ENCODE measurements around the gene GABRA6.

GABRA6 gene

DNA sequence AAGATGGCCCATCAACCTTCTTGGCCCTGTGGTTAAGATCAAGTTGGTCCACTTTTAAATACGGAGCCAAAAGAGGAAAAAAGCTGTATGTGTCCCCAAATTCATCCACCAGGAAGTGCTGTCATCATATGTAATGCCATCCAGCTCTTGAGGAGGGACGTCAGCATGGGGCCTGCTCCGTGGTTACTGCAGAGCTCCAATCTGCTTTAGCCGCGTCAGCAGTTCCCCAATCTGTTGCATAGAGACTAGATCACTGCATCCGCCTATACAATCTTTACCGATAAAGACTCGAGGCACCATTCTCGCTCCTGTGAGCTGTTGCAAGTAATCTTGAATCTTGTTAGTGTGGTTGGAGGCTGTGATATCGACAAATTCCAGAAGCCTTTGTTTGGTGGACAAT is 65.7 kb downstream of the GABRA6 start:
- no peak for DNase-seq (ENCODE audit: low read depth in 4 of 4, low spot score in 1 of 4)
